Motor neuron (in vitro differentiated cells): ENCODE data around the gene ANO10. TPM values are rescaled to one million over a fixed set of nuclear protein-coding genes. Genes with fewer than 3 reads are reported as not detected.
"Not testable (repeated sequence)": the region's sequence is repeated elsewhere in the genome, so short reads cannot be mapped to it uniquely, and the experiment has no call there.

Experiments
- ATAC-seq, 8 experiments: fragments of 200-7000 bp; cut with Tn5 transposase; replicated peaks in 6 of 8; 2 replicates each; pipeline ENCODE4 v1.8.0; 2021; ENCODE audit warnings: mild to moderate bottlenecking in 8 of 8, moderate library complexity in 8 of 8
- H3K27ac ChIP-seq, 2 donors: fragments of 250-450 bp; sonication (Bioruptor Pico); 2 replicates each; pipeline ENCODE4 v1.9.0; 2021; ENCODE audit warnings: antibody characterized with exemption in 2 of 2, mild to moderate bottlenecking in 2 of 2, moderate library complexity in 1 of 2
- H3K4me1 ChIP-seq, 2 donors: fragments of 250-450 bp; sonication (Bioruptor Pico); replicated peaks in 1 of 2; 2 replicates each; pipeline ENCODE4 v1.6.1; 2021; ENCODE audit warnings: antibody characterized with exemption in 2 of 2, mild to moderate bottlenecking in 2 of 2, moderate library complexity in 1 of 2
- H3K4me3 ChIP-seq, 5 donors: fragments of 250-450 bp; sonication (Bioruptor Pico); 2 replicates each; pipeline ENCODE4 v1.9.0; 2021; ENCODE audit warnings: antibody characterized with exemption in 5 of 5, mild to moderate bottlenecking in 5 of 5, moderate library complexity in 4 of 5
- WGBS, 10 experiments: fragments of 450-650 bp; shearing (Covaris generic); methylation state at CpG; one replicate each; pipeline ENCODE4 v1.0.0; 2022; 5-methylcytosine and 5-hydroxymethylcytosine counted together
- in situ Hi-C, 9 experiments: fragments of 400-800 bp; cut with MboI; loops; one replicate each; pipeline ENCODE4 v1.15.0; 2021; ENCODE audit warnings: low sequenced_read_pairs in 9 of 9, low pct_unique_long_range_greater_than_20kb in 2 of 9; ENCODE audit not compliant: unreplicated experiment in 9 of 9
- total RNA-seq, 8 experiments: library from RNA; unstranded; fragments of 300-600 nt; gene quantifications; 2 replicates each; pipeline versions ENCODE4 v1.2.3 to v1.2.4, GENCODE V29; 2022

ANO10 gene
- total RNA-seq, 8 experiments from 2014 or later = 17.4 to 42.7 (median 28.9) TPM

DNA sequence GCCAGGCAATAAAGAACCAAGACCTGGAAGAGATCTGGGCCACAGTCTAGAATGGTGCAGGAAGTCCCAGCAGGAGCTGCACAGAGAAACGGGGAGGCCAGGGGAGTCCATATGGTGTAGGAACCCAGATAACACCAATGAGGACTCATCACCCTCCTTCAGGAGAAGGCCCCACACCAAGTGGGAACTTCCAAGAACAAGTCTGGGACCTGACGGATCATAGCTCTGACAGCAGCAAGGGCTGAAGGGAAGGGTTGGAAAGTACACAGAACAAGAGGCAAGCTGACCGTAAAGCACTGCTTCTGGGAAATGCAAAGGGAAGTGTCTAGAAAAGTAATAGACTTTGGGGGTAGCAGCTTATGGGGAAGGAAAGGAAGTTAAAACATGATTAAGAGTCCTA lies 34.5 kb downstream of the ANO10 start:
- no peak overlapping the region for H3K4me3 ChIP-seq
- WGBS, 10 experiments = 63 to 100% (median 94%) methylated on average over 1 to 3 of the region's 3 CpGs; no CpG with 5 or more reads in 3 of the 10 experiments
- in situ Hi-C loops = no loop called here
- H3K27ac ChIP-seq = no peak overlapping the region
- no peak for ATAC-seq
- no peaks in the 10 kb centered on the region for H3K4me1 ChIP-seq

DNA sequence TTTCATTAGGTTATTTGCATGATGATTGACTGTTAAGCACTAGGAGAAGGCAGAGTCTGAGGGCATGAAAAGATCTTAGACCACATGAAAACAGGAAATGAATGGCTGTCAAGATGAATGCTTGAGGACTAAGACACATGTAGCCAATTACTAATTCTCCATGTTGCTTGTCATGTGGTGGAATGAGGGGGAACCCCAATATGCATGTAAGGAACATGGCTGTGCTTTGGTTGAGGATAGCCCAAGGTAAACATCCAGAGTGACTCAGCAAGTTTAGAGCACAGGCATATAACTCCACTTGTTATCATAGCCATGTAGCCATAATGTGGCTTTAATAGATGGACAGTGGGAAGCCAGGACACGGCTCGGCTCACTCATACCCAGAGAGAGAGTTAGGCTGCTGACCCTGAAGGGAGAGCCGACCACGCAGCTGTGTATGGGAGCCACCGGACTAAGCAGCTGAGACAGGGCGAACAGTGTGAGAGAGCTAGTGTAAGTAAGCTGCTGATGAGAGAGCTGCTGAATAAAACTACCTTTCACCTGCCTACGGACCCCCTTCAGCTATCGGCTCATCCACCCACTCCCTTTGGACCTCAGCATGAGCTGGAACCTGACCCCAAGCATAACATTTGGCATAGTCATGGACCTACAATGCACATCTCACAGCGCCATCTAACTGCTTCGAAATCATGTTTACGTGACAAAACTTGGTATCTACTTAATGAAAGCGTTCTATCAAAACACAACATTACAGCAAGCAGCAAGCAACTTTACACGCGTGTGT lies 37.6 kb downstream of the ANO10 start:
- H3K27ac ChIP-seq = no peak overlapping the region
- 98 to 100% (median 100%) methylated on average over 1 to 12 of the region's 14 CpGs; no CpG with 5 or more reads in 1 of the 10 experiments for WGBS, 10 experiments
- H3K4me1 ChIP-seq = no peaks in the 10 kb centered on the region
- H3K4me3 ChIP-seq = no peak overlapping the region
- peak in 1 of 8 experiments; percentile 19 for ATAC-seq
- in situ Hi-C loops = no loop called here

DNA sequence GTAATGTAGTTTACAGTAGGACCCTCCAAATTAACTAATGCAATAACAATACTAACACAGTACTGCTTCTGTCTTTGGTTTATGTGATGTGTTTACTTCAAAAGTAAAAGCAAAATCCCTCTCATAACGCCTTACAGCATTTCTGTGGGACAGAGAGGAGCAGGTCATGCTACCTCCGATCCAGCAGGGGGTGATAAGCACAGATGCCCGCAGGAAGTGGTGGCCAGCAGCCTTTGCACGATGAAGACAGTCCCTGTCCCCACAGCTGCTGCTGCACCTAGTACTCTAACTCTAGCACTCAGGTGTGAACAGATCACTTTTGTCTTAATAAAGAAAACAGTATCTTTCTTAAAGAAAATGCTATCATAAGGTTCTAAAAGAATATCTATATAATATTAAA lies 38.3 kb downstream of the ANO10 start:
- 67 to 100% (median 94%) methylated on average over 1 to 4 of the region's 4 CpGs; no CpG with 5 or more reads in 3 of the 10 experiments for WGBS, 10 experiments
- Histone ChIP-seq H3K27ac (no peak overlapping the region), H3K4me1 (no peaks in the 10 kb centered on the region), H3K4me3 (no peak overlapping the region)
- in situ Hi-C loops = no loop called here
- no peak for ATAC-seq

DNA sequence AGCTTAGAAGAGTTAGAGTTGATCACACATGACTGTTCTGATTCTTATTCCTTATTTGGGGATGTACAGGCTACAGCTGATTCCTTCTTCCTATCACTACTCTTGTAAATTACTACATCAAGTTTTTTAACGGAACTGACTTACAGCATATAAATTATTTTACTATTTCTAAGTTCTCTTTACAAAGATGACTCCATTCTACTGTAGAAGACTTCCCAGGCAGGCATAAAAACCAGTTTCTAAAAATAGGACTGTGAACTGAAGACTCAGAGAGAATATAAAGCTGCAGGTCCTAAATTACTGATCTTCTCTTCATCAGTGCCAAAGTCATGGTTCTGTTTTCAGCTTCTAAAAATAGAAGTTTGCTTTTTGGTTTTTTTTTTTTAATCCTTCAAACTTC lies 38.9 kb downstream of the ANO10 start:
- 22 to 100% (median 88%) methylated on average over 1 of the region's 1 CpG; no CpG with 5 or more reads in 1 of the 10 experiments for WGBS, 10 experiments
- in situ Hi-C loops = no loop called here
- no peak overlapping the region for H3K27ac ChIP-seq

DNA sequence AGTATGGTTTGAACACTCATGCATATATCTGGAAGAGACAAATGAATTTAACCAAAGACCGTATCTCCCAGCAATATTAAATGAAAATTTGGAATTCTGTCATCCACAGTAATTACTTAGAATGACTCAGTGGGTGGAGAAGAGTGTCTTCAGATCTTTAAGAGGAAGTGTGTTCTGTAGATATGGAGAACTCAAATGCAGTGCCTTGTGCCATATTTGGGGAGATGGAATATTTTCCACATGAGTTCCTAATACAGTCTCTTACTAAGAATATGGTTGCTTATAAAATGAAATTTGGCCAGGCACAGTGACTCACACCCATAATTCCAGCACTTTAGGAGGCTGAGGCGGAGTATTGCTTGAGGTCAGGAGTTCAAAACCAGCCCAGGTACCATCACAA lies 40.5 kb downstream of the ANO10 start:
- ATAC-seq = peak in 2 of 8 experiments; percentile 81 to 92
- no peaks in the 10 kb centered on the region for H3K4me1 ChIP-seq
- H3K4me3 ChIP-seq = no peak overlapping the region
- WGBS, 10 experiments = 45 to 100% (median 68%) methylated on average over 1 to 2 of the region's 2 CpGs; no CpG with 5 or more reads in 4 of the 10 experiments
- in situ Hi-C loops = no loop called here
- no peak overlapping the region for H3K27ac ChIP-seq

More for the DNA sequence above, 38.9 kb downstream of the ANO10 start:
- ATAC-seq = no peak
- Histone ChIP-seq H3K4me3 (no peak overlapping the region), H3K4me1 (no peaks in the 10 kb centered on the region)

DNA sequence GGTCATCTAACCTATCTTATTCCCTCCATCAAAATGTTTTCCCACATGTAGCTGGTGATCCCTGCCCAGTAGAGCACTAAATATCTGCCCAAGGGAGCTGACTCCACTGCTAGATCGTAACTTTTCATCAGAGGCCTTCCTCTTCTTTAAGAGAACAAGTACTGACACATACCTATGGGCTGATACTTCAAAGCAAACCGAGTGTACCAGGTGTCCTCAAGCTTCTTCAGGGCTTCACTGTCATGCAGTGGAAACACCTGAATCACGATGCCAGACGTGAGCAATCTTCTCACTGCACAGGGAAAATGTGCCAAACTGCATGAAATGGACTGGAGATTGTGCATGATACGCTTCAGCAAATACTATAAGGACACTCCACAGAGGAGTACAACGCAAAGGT lies 41.6 kb downstream of the ANO10 start:
- 60 to 100% (median 94%) methylated on average over 1 to 6 of the region's 6 CpGs; no CpG with 5 or more reads in 1 of the 10 experiments for WGBS, 10 experiments
- in situ Hi-C loops = no loop called here

DNA sequence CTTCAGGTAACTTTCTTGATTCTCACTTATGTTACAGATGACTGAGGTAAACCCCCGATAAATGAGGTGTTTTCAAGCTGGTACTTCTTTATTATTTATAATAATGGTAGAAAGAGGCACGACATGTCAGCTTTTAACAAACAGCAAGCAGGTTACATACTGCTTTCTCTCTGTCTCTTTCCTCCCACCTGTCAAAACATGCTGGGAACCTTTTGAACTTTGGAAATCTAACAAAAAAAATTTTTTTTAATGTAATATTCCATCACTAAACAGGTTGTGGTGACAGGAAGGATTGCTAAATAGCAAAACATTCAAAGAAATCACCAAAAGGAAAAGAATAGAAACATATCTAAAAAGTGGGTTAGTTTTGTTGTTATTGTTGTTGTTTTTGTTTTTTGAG lies 48.2 kb downstream of the ANO10 start:
- no peak overlapping the region for H3K27ac ChIP-seq
- H3K4me1 ChIP-seq = no peaks in the 10 kb centered on the region
- H3K4me3 ChIP-seq = no peak overlapping the region
- in situ Hi-C loops = no loop called here
- 63 to 100% (median 90%) methylated on average over 1 to 2 of the region's 2 CpGs for WGBS, 10 experiments
- no peak for ATAC-seq

More for the DNA sequence above, 41.6 kb downstream of the ANO10 start:
- no peak for ATAC-seq
- Histone ChIP-seq H3K4me1 (no peaks in the 10 kb centered on the region), H3K4me3 (no peak overlapping the region), H3K27ac (no peak overlapping the region)

DNA sequence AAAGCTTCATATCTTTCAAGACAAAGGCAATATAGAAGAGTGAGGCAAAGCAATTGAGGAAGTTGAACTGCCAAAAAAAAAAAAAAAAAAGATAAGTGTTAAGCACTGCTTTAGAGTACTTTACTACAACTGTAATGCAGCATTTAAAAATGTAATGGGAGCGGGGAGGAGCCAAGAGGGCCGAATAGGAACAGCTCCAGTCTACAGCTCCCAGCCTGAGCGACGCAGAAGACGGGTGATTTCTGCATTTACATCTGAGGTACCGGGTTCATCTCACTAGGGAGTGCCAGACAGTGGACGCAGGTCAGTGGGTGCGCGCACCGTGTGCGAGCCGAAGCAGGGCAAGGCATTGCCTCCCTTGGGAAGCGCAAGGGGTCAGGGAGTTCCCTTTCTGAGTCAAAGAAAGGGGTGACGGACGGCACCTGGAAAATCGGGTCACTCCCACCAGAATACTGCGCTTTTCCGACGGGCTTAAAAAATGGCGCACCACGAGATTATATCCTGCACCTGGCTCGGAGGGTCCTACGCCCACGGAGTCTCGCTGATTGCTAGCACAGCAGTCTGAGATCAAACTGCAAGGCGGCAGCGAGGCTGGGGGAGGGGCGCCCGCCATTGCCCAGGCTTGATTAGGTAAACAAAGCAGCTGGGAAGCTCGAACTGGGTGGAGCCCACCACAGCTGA lies 56.0 kb downstream of the ANO10 start:
- 10 to 100% (median 54%) methylated on average over 1 to 4 of the region's 30 CpGs; no CpG with 5 or more reads in 6 of the 10 experiments for WGBS, 10 experiments
- ATAC-seq = peak in 2 of 8 experiments; percentile 52

DNA sequence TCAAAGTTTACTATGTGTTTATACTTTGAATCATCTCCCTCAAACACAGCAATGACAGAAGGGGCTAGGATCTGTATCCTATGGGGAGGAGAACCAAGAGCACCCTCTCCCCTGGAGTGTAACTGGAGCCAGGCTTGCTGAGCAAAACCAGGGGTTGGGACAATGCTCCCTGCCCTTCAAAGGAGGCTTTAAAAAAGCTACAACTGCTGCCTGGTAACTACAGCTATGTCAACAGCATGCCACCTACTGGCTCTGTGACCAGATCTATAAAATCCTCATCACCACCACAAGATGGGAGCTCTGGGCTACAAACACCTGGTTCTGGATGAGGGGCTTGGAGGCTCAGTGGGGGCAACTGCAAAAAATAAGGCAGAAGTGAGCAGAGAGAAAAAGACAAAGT lies 61.9 kb downstream of the ANO10 start:
- no peaks in the 10 kb centered on the region for H3K4me1 ChIP-seq
- no peak overlapping the region for H3K27ac ChIP-seq
- no peak overlapping the region for H3K4me3 ChIP-seq
- in situ Hi-C loops = no loop called here
- ATAC-seq = peak in 1 of 8 experiments; percentile 76

More for the DNA sequence above, 56.0 kb downstream of the ANO10 start:
- Histone ChIP-seq H3K27ac (peak overlapping the region; percentile 36 to 63), H3K4me3 (peak overlapping the region in 4 of 5 donors; percentile 15 to 35 (median 28))
- H3K4me1 ChIP-seq, in situ Hi-C loops: not testable (repeated sequence)

DNA sequence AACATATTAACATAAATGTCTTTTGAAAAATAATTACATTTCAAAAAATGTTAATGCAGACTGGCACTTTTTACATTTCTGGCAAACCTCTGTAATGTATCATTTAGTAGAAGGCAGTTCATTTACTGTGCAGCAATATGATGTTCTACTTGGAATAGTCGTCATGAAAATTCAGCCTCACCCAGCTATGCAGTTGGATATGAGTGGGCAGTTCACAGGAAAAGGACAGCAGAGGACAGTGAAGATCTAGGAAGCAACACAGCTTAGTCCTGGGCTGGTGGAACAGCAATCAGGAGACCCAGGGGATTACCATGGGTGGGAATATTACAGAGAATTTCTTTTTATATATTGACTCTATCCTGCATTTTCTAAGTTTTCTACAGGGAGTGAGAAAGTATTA lies 63.6 kb downstream of the ANO10 start:
- no peaks in the 10 kb centered on the region for H3K4me1 ChIP-seq
- H3K4me3 ChIP-seq = no peak overlapping the region
- H3K27ac ChIP-seq = no peak overlapping the region
- ATAC-seq = peak in 2 of 8 experiments; percentile 64 to 82
- WGBS, 10 experiments = 0 to 100% (median 70%) methylated on average over 1 of the region's 1 CpG; no CpG with 5 or more reads in 4 of the 10 experiments
- in situ Hi-C loops = no loop called here

DNA sequence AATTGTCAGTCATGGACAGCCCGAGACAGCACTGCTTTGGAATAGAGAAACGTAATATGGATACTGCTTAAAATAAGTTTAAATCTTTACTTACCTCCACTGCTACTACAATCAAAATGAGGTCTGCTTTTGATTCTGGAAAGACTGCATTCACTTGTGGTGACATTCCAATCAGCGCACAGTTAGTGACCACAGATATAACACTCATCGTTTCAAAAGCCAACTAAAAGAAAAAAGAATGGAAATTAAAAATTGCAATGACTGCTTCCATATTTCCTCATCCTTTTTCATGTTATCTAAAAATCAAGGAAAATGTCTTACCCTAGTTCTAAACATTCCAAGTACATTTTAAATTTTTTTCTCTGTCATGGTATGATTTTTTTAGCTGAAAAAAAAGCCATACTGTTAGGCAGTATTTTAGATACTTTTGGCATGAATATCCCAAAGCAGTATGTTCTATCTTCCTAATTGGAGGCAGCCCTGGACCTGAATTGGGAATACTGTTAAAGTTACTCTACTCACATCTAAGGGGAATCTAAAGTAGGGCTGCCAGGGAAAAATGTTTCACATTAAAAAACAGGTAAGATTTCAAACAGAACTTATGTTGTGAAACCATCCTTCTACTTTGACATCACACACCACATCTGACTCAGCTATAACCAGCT lies 72.1 kb downstream of the ANO10 start:
- no peaks in the 10 kb centered on the region for H3K4me1 ChIP-seq
- H3K27ac ChIP-seq = no peak overlapping the region
- no peak overlapping the region for H3K4me3 ChIP-seq
- in situ Hi-C loops = loop anchor here in 2 of 9 experiments (10.0 to 25.0 kb wide), 2 partner anchors 645 to 663 kb away; no protein-coding TSS in a partner anchor
- ATAC-seq = no peak
- WGBS, 10 experiments = 50 to 100% (median 92%) methylated on average over 2 to 4 of the region's 4 CpGs

DNA sequence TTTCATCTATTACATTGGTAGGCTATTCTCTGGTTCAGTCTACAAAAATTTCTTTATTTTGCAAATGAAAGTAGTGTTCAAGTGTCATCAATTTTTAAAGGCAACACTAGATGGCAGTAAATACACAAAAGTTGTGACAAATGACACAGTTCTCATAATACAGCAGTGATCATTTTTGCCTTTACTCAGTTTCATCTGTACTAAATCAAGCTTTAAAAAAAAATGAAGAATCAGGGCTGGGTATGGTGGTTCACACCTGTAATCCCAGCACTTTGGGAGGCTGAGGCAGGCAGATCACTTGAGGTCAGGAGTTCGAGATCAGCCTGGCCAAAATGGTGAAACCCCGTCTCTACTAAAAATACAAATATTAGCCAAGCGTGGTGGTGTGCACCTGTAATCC lies 77.5 kb downstream of the ANO10 start:
- not testable (repeated sequence) for H3K4me1 ChIP-seq, H3K27ac ChIP-seq, H3K4me3 ChIP-seq
- peak in 4 of 8 experiments; percentile 25 to 73 (median 59) for ATAC-seq
- 60 to 100% (median 100%) methylated on average over 1 to 3 of the region's 3 CpGs; no CpG with 5 or more reads in 1 of the 10 experiments for WGBS, 10 experiments
- in situ Hi-C loops = loop anchor here in 2 of 9 experiments (10.0 to 25.0 kb wide), 2 partner anchors 651 to 668 kb away; no protein-coding TSS in a partner anchor
